ENCODE results near the gene SGSH.

Gene SGSH

DNA sequence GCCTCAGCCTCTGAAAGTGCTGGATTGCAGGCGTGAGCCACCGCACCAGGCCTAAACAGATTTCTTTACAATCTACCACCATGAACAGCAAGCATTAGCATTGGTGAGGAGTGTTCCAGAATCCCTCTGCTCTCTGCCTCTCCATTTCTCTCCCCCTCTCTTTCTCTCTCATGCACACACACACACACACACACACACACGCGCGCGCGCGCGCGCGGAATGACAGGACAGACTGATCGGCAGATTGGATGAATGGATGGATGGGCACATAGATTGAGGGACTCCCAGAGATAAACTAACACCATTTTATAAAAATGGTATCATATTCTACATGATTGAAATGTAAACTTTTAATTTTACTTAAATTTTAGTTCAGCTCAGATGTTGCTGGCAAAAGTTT is 47.0 kb downstream of the SGSH start:
- no peak for TF ChIP-seq EZH2phosphoT487 (conservative IDR thresholded peaks at IDR 0.05; ENCODE audit: low read length)
- TF ChIP-seq, protein P1, sequence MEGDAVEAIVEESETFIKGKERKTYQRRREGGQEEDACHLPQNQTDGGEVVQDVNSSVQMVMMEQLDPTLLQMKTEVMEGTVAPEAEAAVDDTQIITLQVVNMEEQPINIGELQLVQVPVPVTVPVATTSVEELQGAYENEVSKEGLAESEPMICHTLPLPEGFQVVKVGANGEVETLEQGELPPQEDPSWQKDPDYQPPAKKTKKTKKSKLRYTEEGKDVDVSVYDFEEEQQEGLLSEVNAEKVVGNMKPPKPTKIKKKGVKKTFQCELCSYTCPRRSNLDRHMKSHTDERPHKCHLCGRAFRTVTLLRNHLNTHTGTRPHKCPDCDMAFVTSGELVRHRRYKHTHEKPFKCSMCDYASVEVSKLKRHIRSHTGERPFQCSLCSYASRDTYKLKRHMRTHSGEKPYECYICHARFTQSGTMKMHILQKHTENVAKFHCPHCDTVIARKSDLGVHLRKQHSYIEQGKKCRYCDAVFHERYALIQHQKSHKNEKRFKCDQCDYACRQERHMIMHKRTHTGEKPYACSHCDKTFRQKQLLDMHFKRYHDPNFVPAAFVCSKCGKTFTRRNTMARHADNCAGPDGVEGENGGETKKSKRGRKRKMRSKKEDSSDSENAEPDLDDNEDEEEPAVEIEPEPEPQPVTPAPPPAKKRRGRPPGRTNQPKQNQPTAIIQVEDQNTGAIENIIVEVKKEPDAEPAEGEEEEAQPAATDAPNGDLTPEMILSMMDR (IDR thresholded peaks at IDR 0.05; ENCODE audit: insufficient read depth, low read length, poor library complexity, severe bottlenecking), result no peak
- H3K36me3 ChIP-seq (ENCODE audit: low read length), result no peaks in the 10 kb centered on the region
- no peaks in the 10 kb centered on the region for H3K9me3 ChIP-seq (ENCODE audit: insufficient read depth, low read length)
- H3K9me2 ChIP-seq (replicated peaks; ENCODE audit: insufficient read depth, low read length), result no peaks in the 10 kb centered on the region
- no peak overlapping the region for H3K4me2 ChIP-seq (ENCODE audit: low read depth, low read length, poor library complexity, severe bottlenecking)
- no peak overlapping the region for H3K4me3 ChIP-seq (ENCODE audit: insufficient read depth, low read length, poor library complexity, severe bottlenecking)
- no peaks in the 10 kb centered on the region for H3K27me3 ChIP-seq (ENCODE audit: low read length)
- no peak overlapping the region for H3K27ac ChIP-seq (ENCODE audit: low read depth, low read length)
- no peaks in the 10 kb centered on the region for H4K20me1 ChIP-seq (ENCODE audit: low read depth, low read length)
- H3K79me2 ChIP-seq (ENCODE audit: insufficient read depth, low read length), result no peaks in the 10 kb centered on the region
- no peak overlapping the region for H2AFZ ChIP-seq (ENCODE audit: low read depth, low read length, severe bottlenecking)
- H3K9ac ChIP-seq (ENCODE audit: low read length), result no peak overlapping the region
- no peaks in the 10 kb centered on the region for H3F3A ChIP-seq (ENCODE audit: insufficient read depth)

DNA sequence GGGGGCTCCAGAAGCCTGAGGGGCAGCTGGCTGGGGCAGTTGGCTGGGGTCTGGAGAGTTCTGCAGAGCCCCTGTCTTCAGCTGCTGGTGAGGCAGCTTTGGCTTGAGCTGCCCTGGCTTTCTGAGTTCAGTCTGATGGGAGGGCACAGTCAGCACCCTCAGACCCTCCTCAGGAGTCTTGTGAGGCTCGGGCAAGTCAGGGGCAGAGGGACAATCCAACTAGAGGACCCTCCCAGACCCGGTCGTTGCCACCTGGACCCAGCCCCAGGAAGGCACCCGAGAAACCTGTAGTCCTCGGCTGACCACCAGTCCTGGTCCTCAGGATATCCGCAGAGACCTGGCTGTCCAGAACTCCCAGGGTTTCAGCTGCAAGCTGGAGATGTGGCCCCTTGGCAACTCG is 48.5 kb downstream of the SGSH start:
- Histone ChIP-seq H3K27ac (ENCODE audit: low read depth, low read length) (no peak overlapping the region), H3F3A (ENCODE audit: insufficient read depth) (no peaks in the 10 kb centered on the region), H4K20me1 (ENCODE audit: low read depth, low read length) (no peaks in the 10 kb centered on the region), H3K36me3 (ENCODE audit: low read length) (no peaks in the 10 kb centered on the region), H3K27me3 (ENCODE audit: low read length) (no peaks in the 10 kb centered on the region), H3K9ac (ENCODE audit: low read length) (no peak overlapping the region), H2AFZ (ENCODE audit: low read depth, low read length, severe bottlenecking) (no peak overlapping the region), H3K9me3 (ENCODE audit: insufficient read depth, low read length) (no peaks in the 10 kb centered on the region), H3K79me2 (ENCODE audit: insufficient read depth, low read length) (no peaks in the 10 kb centered on the region), H3K4me2 (ENCODE audit: low read depth, low read length, poor library complexity, severe bottlenecking) (no peak overlapping the region), H3K9me2 (replicated peaks; ENCODE audit: insufficient read depth, low read length) (no peaks in the 10 kb centered on the region), H3K4me3 (ENCODE audit: insufficient read depth, low read length, poor library complexity, severe bottlenecking) (no peak overlapping the region)
- no peak for TF ChIP-seq EZH2phosphoT487 (conservative IDR thresholded peaks at IDR 0.05; ENCODE audit: low read length)
- TF ChIP-seq, protein P1 (IDR thresholded peaks at IDR 0.05; ENCODE audit: insufficient read depth, low read length, poor library complexity, severe bottlenecking), result no peak

DNA sequence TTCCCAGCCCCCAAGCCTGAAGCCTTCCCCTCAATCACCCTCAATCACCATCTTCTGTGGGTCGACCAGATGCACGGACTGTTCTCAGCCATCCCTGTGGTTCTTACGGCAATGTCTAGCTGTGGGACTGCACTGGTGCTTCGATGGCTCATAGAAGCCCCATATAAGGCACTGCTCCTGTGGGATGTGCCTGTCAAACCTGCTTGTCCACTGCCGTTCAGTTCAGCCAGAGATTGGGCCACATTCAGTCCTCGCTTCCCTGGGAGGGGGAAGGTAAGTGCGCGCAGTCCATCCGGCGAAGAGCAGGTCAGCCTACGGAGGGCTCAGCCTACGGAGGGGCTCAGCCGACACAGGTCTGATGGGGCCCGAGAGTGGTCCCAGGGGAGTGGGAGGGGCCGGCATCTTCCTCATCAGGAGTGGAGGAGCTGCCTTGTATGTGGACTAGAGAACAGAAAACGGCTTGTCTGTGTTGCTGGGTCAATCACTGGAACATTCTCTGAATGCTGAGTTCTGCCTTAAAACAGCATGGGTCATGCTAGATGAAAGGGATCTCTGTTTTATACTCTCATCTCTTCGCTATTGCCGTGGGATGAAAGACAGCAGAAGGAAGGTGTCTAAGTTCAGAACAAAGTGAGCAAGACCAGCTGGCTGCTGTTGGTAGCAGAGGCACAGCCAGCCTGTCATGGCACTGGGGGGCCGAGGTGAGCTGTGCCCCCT is 50.2 kb downstream of the SGSH start, which contains the start of gene CARD14:
CARD14 (plus strand) TSS at position 247 of the 717 bp plus-strand sequence. CDS start 11,409 bp downstream, outside the sequence.
- H3K36me3 ChIP-seq (ENCODE audit: low read length), result no peaks in the 10 kb centered on the region
- no peaks in the 10 kb centered on the region for H3F3A ChIP-seq (ENCODE audit: insufficient read depth)
- H3K27me3 ChIP-seq (ENCODE audit: low read length), result no peaks in the 10 kb centered on the region
- H3K4me3 ChIP-seq (ENCODE audit: insufficient read depth, low read length, poor library complexity, severe bottlenecking), result no peak within 1 kb of the TSS
- H3K4me2 ChIP-seq (ENCODE audit: low read depth, low read length, poor library complexity, severe bottlenecking), result no peak within 1 kb of the TSS
- no peaks in the 10 kb centered on the region for H3K9me3 ChIP-seq (ENCODE audit: insufficient read depth, low read length)
- H4K20me1 ChIP-seq (ENCODE audit: low read depth, low read length), result no peaks in the 10 kb centered on the region
- no peak within 1 kb of the TSS for H3K27ac ChIP-seq (ENCODE audit: low read depth, low read length)
- H3K9ac ChIP-seq (ENCODE audit: low read length), result no peak within 1 kb of the TSS
- no peaks in the 10 kb centered on the region for H3K9me2 ChIP-seq (replicated peaks; ENCODE audit: insufficient read depth, low read length)
- no peak for TF ChIP-seq EZH2phosphoT487 (conservative IDR thresholded peaks at IDR 0.05; ENCODE audit: low read length)
- TF ChIP-seq, protein P1 (IDR thresholded peaks at IDR 0.05; ENCODE audit: insufficient read depth, low read length, poor library complexity, severe bottlenecking), result no peak
- no peak within 1 kb of the TSS for H2AFZ ChIP-seq (ENCODE audit: low read depth, low read length, severe bottlenecking)
- H3K79me2 ChIP-seq (ENCODE audit: insufficient read depth, low read length), result no peaks in the 10 kb centered on the region
